LNCAP (cell line): Measurements from ENCODE around the gene RNF223.

ENCODE experiments used
- CTCF ChIP-seq: fragments of 450-650 bp; IDR thresholded peaks from 2 replicates; pipeline ENCODE4 v1.5.1; 2017; ENCODE audit warnings: mild to moderate bottlenecking

Gene RNF223

GRCh38 chr1:1050577-1051052 is 23.5 kb downstream of the RNF223 start:
- no peak for TF ChIP-seq CTCF

GRCh38 chr1:1049318-1050165 is 24.6 kb downstream of the RNF223 start:
- TF ChIP-seq CTCF, result no peak

GRCh38 chr1:1048765-1049164 is 25.3 kb downstream of the RNF223 start:
- TF ChIP-seq CTCF, result no peak

- TF ChIP-seq CTCF, result no peak
Observed at GRCh38 chr1:1047963-1048362, 26.1 kb downstream of the RNF223 start.

GRCh38 chr1:1047407-1047806 is 26.7 kb downstream of the RNF223 start:
- TF ChIP-seq CTCF, result no peak

GRCh38 chr1:1046767-1047166 is 27.3 kb downstream of the RNF223 start:
- no peak for TF ChIP-seq CTCF

GRCh38 chr1:1046243-1046642 is 27.9 kb downstream of the RNF223 start:
- no peak for TF ChIP-seq CTCF
